ENCODE results near the gene SLC13A4.

Gene SLC13A4

DNA sequence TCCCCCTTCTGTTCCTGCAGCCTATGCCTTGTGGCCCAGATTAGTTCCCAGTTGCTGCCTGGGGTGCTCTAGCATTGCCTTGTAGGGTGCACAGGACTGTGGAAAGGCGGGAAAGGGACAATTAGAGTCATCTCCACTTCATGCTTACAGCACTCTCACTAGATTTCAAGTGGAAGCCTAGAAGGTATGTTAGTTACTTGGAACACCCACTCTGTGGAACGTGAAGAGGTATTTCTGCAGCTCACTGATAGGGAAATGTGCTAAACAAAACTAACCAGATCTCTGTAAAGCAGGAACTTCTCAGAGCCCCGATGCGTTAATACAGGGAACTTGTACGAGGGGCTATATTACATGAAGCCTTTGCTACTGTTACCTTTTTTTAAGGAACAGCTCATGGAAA lies 46.2 kb downstream of the SLC13A4 start:
- Histone ChIP-seq H3K4me2 (ENCODE audit: low read length) (no peak overlapping the region), H4K20me1 (ENCODE audit: insufficient read depth, low read length) (no peaks in the 10 kb centered on the region), H3K4me1 (ENCODE audit: low read length) (peaks cover 16% of the 10 kb centered on the region), H3K9ac (ENCODE audit: low read length) (no peak overlapping the region), H3K27ac (ENCODE audit: low read length) (no peak overlapping the region), H3K9me3 (ENCODE audit: insufficient read depth, low read length) (no peaks in the 10 kb centered on the region), H2AFZ (ENCODE audit: low read depth, low read length) (no peak overlapping the region), H3K27me3 (ENCODE audit: low read depth, low read length) (no peaks in the 10 kb centered on the region), H3K79me2 (ENCODE audit: low read length) (no peaks in the 10 kb centered on the region), H3K4me3 (ENCODE audit: low read length) (no peak overlapping the region), H3K36me3 (replicated peaks; ENCODE audit: low read depth, low read length) (peaks cover 2% of the 10 kb centered on the region)
- TF ChIP-seq, protein P1, sequence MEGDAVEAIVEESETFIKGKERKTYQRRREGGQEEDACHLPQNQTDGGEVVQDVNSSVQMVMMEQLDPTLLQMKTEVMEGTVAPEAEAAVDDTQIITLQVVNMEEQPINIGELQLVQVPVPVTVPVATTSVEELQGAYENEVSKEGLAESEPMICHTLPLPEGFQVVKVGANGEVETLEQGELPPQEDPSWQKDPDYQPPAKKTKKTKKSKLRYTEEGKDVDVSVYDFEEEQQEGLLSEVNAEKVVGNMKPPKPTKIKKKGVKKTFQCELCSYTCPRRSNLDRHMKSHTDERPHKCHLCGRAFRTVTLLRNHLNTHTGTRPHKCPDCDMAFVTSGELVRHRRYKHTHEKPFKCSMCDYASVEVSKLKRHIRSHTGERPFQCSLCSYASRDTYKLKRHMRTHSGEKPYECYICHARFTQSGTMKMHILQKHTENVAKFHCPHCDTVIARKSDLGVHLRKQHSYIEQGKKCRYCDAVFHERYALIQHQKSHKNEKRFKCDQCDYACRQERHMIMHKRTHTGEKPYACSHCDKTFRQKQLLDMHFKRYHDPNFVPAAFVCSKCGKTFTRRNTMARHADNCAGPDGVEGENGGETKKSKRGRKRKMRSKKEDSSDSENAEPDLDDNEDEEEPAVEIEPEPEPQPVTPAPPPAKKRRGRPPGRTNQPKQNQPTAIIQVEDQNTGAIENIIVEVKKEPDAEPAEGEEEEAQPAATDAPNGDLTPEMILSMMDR (IDR thresholded peaks at IDR 0.05; ENCODE audit: low read depth, low read length) = no peak
- TF ChIP-seq EZH2phosphoT487 (IDR thresholded peaks at IDR 0.05; ENCODE audit: low read depth) = no peak

DNA sequence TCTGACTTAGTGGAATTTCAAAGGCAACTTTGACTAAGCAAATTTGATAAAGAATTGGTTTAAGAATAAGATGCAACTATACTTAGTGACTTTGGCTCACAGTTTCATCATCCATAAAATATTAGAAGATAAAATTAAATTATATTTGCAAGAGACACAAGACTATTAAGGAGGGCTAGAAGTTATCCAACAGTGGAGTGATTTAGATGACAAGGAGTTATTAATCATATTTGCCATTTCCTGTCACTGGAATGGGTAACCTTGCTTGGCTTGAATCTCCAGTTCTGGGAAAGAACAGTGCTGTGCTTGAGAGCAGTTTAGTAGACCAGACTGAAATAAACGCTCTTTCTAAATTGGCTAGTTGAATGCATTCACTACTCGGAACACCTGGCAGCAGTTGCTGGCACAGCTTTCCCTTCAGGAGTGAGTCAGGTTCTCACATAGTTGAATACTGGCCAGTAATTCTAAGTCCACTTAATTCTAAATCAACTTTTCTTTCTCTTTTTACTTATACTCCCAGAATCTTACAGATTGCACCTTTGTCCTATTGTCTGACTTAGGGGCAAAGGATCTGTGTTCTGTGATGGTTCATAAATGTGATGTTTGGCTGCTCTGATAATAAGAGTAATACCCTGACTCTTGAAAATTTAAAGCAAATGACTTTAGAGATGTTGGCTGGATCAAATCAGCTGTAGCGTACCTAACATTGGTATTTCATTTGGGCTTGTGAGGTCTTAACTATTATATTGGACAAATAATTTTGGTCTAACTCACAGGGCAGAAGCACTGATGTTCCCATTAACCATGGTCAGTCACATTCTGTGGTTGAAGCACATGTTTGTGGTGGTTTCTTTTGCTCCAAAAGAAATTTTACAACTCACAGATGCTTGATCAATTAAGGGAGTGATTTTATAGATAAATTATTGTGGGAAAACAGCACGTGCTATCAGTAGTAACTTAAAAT lies 49.1 kb downstream of the SLC13A4 start:
- Histone ChIP-seq H3K4me1 (ENCODE audit: low read length) (peaks cover 16% of the 10 kb centered on the region), H4K20me1 (ENCODE audit: insufficient read depth, low read length) (no peaks in the 10 kb centered on the region), H3K4me3 (ENCODE audit: low read length) (no peak overlapping the region), H2AFZ (ENCODE audit: low read depth, low read length) (no peak overlapping the region), H3K27ac (ENCODE audit: low read length) (no peak overlapping the region), H3K36me3 (replicated peaks; ENCODE audit: low read depth, low read length) (peaks cover 13% of the 10 kb centered on the region), H3K4me2 (ENCODE audit: low read length) (no peak overlapping the region), H3K9me3 (ENCODE audit: insufficient read depth, low read length) (no peaks in the 10 kb centered on the region), H3K27me3 (ENCODE audit: low read depth, low read length) (no peaks in the 10 kb centered on the region), H3K79me2 (ENCODE audit: low read length) (no peaks in the 10 kb centered on the region), H3K9ac (ENCODE audit: low read length) (no peak overlapping the region)
- TF ChIP-seq EZH2phosphoT487 (IDR thresholded peaks at IDR 0.05; ENCODE audit: low read depth) = no peak
- TF ChIP-seq, protein P1 (IDR thresholded peaks at IDR 0.05; ENCODE audit: low read depth, low read length) = no peak

DNA sequence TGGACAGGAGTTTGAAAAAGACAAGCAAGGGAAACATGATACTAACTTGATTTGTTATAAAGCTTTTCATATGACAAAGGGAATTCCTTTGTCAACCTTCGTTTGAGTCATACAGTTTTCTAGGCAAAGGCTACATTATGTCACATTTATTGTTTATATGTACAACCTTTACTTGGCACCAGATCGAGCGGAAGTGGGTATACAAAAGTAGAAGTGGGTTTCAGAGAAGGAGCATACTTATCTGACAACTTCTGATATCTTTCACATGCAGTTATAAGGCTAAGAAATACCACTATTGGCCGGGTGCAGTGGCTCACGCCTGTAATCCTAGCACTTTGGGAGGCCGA lies 54.7 kb downstream of the SLC13A4 start:
- Histone ChIP-seq H3K9me3 (ENCODE audit: insufficient read depth, low read length) (no peaks in the 10 kb centered on the region), H3K4me2 (ENCODE audit: low read length) (no peak overlapping the region), H3K4me1 (ENCODE audit: low read length) (peaks cover 13% of the 10 kb centered on the region; the same call in 1 of the 2 replicates), H2AFZ (ENCODE audit: low read depth, low read length) (no peak overlapping the region), H3K36me3 (replicated peaks; ENCODE audit: low read depth, low read length) (peaks cover 17% of the 10 kb centered on the region), H3K9ac (ENCODE audit: low read length) (no peak overlapping the region), H3K27ac (ENCODE audit: low read length) (no peak overlapping the region), H3K27me3 (ENCODE audit: low read depth, low read length) (no peaks in the 10 kb centered on the region), H3K79me2 (ENCODE audit: low read length) (peaks cover 29% of the 10 kb centered on the region), H4K20me1 (ENCODE audit: insufficient read depth, low read length) (peaks cover 11% of the 10 kb centered on the region; the same call in 1 of the 2 replicates), H3K4me3 (ENCODE audit: low read length) (no peak overlapping the region)
- TF ChIP-seq EZH2phosphoT487 (IDR thresholded peaks at IDR 0.05; ENCODE audit: low read depth) = no peak

DNA sequence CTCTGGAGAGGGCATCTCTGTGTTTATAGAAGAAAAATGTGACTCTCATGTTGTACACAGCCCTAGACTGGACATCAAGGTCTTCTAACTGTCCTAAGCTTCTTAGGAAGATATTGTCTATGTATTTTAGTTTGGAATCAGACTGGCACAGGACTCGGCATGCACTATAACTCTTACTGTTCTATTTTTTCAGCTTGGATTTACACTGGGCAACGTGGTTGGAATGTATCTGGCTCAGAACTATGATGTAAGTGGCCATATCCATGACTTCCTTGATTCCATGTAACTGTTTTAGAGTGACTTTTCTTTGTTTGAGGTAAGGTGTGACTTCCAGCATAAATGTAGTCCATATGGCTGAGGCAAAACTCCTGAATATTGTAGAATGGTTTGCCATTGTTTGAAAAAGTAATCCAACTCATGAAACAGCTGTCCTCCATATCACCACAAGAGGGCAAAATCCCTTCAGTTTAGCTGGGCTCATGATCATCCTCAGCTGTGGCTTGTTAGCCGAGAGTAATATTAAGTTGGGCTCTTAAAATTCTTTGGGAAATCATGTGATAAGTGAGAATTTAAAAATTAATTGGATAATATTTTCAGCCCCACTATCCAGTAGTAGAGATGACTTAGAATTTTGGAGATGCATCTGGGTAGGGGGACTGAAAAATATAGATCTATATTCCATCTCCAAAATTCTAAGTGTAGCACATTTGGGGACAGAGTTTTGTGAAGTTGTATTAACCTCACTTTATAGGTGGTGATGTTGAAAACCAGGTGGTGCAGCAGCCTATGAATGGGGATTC lies 55.2 kb downstream of the SLC13A4 start:
- TF ChIP-seq, protein P1 (IDR thresholded peaks at IDR 0.05; ENCODE audit: low read depth, low read length) = peak; percentile 79
- no peak for TF ChIP-seq EZH2phosphoT487 (IDR thresholded peaks at IDR 0.05; ENCODE audit: low read depth)
- Histone ChIP-seq H3K4me2 (ENCODE audit: low read length) (no peak overlapping the region), H3K36me3 (replicated peaks; ENCODE audit: low read depth, low read length) (peaks cover 19% of the 10 kb centered on the region), H3K27ac (ENCODE audit: low read length) (no peak overlapping the region), H3K79me2 (ENCODE audit: low read length) (peaks cover 35% of the 10 kb centered on the region), H3K4me3 (ENCODE audit: low read length) (no peak overlapping the region), H3K4me1 (ENCODE audit: low read length) (peaks cover 7% of the 10 kb centered on the region; the same call in 1 of the 2 replicates), H3K27me3 (ENCODE audit: low read depth, low read length) (no peaks in the 10 kb centered on the region), H3K9ac (ENCODE audit: low read length) (no peak overlapping the region), H3K9me3 (ENCODE audit: insufficient read depth, low read length) (no peaks in the 10 kb centered on the region), H2AFZ (ENCODE audit: low read depth, low read length) (no peak overlapping the region), H4K20me1 (ENCODE audit: insufficient read depth, low read length) (peaks cover 11% of the 10 kb centered on the region; the same call in 1 of the 2 replicates)

Data from OCI-LY3 (cell line).